ENCODE data around the gene MAP2K6. TPM values are rescaled to one million over a fixed set of nuclear protein-coding genes. Genes with fewer than 3 reads are reported as not detected.

MAP2K6 gene
- total RNA-seq, 1 experiment from 2014 or later: 12.2 TPM

DNA sequence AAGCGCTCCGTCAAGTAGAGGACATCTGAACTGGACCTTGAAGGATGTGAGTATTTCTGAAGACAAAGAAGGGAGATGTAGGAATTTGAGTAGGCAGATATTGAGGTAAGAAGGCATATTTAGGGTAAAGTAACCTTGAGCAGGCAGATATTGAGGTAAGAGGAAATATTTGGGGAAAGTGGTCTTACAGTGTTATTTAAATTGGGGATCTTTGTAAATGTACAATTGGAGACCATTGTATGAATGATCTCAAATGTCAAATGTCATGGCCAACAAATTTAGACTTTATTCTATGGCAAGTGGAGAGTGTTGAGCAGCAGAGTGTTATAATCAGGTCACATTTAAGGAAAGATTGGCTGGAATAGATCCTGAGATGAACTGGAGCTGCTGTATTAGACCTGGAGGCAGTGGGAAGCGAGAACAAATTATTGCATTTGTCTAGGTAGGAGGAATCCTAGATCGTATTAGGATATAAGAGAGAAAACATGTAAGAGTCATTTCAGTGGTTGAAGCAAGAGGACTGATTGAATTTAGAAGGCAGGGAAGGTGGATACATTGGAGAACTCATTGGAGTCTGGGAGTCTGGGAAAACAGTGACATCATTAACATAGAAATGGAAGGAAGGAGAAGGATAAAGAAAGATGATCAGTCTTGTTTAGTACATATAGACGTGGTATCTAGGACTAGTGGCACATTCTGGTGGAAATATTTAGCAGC is 165.6 kb downstream of the MAP2K6 start:
- Histone ChIP-seq H3K79me2 (ENCODE audit: low read length) (no peaks in the 10 kb centered on the region), H3K9me2 (replicated peaks; ENCODE audit: low read length) (no peaks in the 10 kb centered on the region), H2AFZ (ENCODE audit: low read length) (no peak overlapping the region), H3K4me3 (ENCODE audit: low read length) (no peak overlapping the region), H3K4me2 (ENCODE audit: low read length) (no peak overlapping the region), H3K9ac (ENCODE audit: low read length) (no peak overlapping the region), H3K27me3 (ENCODE audit: low read length) (no peaks in the 10 kb centered on the region), H3K36me3 (ENCODE audit: low read depth, low read length) (no peaks in the 10 kb centered on the region), H3K4me1 (ENCODE audit: insufficient read depth, low read length) (peaks cover 10% of the 10 kb centered on the region), H3K27ac (ENCODE audit: low read length) (no peak overlapping the region), H3F3A (ENCODE audit: low read length, unreplicated experiment) (peaks cover 4% of the 10 kb centered on the region), H3K9me3 (ENCODE audit: low read length) (no peaks in the 10 kb centered on the region), H4K20me1 (ENCODE audit: low read length) (no peaks in the 10 kb centered on the region)
- ATAC-seq (no peak), DNase-seq (no peak)
- CTCF ChIA-PET: no interaction called here
- BruUV-seq (replicated peaks): no TSS peak
- POLR2A ChIA-PET (ENCODE audit: unreplicated experiment): no interaction called here
- intact Hi-C loops (cut with micrococcal nuclease): no loop called here
- TF ChIP-seq, protein P1, sequence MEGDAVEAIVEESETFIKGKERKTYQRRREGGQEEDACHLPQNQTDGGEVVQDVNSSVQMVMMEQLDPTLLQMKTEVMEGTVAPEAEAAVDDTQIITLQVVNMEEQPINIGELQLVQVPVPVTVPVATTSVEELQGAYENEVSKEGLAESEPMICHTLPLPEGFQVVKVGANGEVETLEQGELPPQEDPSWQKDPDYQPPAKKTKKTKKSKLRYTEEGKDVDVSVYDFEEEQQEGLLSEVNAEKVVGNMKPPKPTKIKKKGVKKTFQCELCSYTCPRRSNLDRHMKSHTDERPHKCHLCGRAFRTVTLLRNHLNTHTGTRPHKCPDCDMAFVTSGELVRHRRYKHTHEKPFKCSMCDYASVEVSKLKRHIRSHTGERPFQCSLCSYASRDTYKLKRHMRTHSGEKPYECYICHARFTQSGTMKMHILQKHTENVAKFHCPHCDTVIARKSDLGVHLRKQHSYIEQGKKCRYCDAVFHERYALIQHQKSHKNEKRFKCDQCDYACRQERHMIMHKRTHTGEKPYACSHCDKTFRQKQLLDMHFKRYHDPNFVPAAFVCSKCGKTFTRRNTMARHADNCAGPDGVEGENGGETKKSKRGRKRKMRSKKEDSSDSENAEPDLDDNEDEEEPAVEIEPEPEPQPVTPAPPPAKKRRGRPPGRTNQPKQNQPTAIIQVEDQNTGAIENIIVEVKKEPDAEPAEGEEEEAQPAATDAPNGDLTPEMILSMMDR (conservative IDR thresholded peaks at IDR 0.05; ENCODE audit: low read depth, low read length): no peak
- TF ChIP-seq EZH2phosphoT487 (IDR thresholded peaks at IDR 0.05; ENCODE audit: borderline replicate concordance, low read length) (no peak), EZH2 (IDR thresholded peaks at IDR 0.05; ENCODE audit: low read length, unreplicated experiment) (no peak)

DNA sequence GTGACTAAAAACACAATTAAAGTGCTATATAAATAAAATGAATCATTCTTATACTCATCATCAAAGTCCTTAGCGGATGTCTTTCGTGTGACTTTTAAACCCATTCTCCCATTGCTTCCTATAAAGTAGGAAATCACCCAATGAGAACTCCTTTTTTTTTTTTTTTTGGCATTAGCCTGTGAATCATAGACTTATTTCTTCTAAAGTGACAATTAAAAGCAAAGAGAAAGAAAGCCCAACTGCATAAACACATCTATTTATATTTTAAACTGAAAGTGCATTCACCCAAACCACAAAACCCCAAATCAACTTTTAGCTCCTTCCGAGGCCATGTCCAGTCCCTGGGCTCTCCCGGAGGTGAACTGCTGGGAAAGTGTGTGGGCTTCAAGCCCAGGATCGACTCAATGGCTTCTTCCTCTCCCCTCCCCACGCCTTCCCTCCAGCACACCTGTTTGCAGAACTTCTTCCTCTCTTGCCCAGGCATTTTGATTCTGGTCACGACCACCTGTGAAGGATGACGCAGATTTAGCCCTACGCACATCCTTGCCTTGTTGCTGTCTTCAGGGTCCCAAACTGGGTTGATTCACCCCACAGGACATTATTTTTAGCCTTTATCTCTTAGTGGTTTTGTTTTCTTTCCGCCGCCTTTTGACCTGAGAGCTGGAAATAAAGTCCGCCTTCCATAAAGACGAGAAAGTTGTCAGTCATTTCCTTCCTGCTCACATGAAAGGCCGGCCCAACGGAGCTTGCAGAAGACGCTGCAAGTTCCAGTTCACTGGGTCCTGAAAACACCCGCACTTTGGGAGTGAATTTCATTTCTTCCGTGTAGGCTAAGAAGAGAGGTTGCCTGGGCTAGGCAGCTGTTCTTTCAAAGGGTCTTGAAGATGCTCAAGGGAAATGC is 166.8 kb downstream of the MAP2K6 start:
- H3K79me2 ChIP-seq (ENCODE audit: low read length): no peaks in the 10 kb centered on the region
- intact Hi-C loops (cut with micrococcal nuclease): no loop called here
- no peak for DNase-seq
- H3K4me3 ChIP-seq (ENCODE audit: low read length): no peak overlapping the region
- no peaks in the 10 kb centered on the region for H4K20me1 ChIP-seq (ENCODE audit: low read length)
- H3K9me3 ChIP-seq (ENCODE audit: low read length): no peaks in the 10 kb centered on the region
- no peak overlapping the region for H3K27ac ChIP-seq (ENCODE audit: low read length)
- no peaks in the 10 kb centered on the region for H3F3A ChIP-seq (ENCODE audit: low read length, unreplicated experiment)
- no peak overlapping the region for H2AFZ ChIP-seq (ENCODE audit: low read length)
- H3K9me2 ChIP-seq (replicated peaks; ENCODE audit: low read length): no peaks in the 10 kb centered on the region
- no peak overlapping the region for H3K9ac ChIP-seq (ENCODE audit: low read length)
- BruUV-seq (replicated peaks): no TSS peak
- TF ChIP-seq EZH2 (IDR thresholded peaks at IDR 0.05; ENCODE audit: low read length, unreplicated experiment) (no peak), EZH2phosphoT487 (IDR thresholded peaks at IDR 0.05; ENCODE audit: borderline replicate concordance, low read length) (no peak)
- TF ChIP-seq, protein P1 (conservative IDR thresholded peaks at IDR 0.05; ENCODE audit: low read depth, low read length): no peak
- POLR2A ChIA-PET (ENCODE audit: unreplicated experiment): no interaction called here
- no peak overlapping the region for H3K4me2 ChIP-seq (ENCODE audit: low read length)
- H3K4me1 ChIP-seq (ENCODE audit: insufficient read depth, low read length): no peaks in the 10 kb centered on the region
- no peak for ATAC-seq
- no peaks in the 10 kb centered on the region for H3K36me3 ChIP-seq (ENCODE audit: low read depth, low read length)
- H3K27me3 ChIP-seq (ENCODE audit: low read length): no peaks in the 10 kb centered on the region
- CTCF ChIA-PET: interaction anchor here (0.6 kb wide), 1 partner anchor 191 kb away, joined by 3 read pairs; no protein-coding TSS in a partner anchor

All from PC-3 (cell line).